ENCODE results near the gene FANCG. TPM values are rescaled to one million over a fixed set of nuclear protein-coding genes. Genes with fewer than 3 reads are reported as not detected.

The FANCG gene
- total RNA-seq, 1 experiment from 2014 or later: 73.8 TPM

GRCh38 chr9:35056571-35057270 lies 23.0 kb downstream of the FANCG start:
- DNase-seq (ENCODE audit: low read depth, low spot score): no peak
- peaks cover 50% of the 10 kb centered on the region for H3K36me3 ChIP-seq (ENCODE audit: control insufficient read depth, insufficient read depth, low read length)
- H3K27me3 ChIP-seq (ENCODE audit: control insufficient read depth, insufficient read depth, low read length): no peaks in the 10 kb centered on the region
- in situ Hi-C loops (cut with HindIII; ENCODE audit: low pct_unique_long_range_greater_than_20kb, low sequenced_read_pairs): no loop called here
- no peak for ATAC-seq
- POLR2A ChIA-PET: no interaction called here
- no peak for TF ChIP-seq REST (IDR thresholded peaks at IDR 0.05; ENCODE audit: insufficient read depth in 1 of 2, low read depth in 2 of 2, low read length in 1 of 2)
- no peak for TF ChIP-seq POLR2AphosphoS5 (IDR thresholded peaks at IDR 0.05; ENCODE audit: low read depth, low read length)
- no peak for TF ChIP-seq SIN3A (IDR thresholded peaks at IDR 0.05; ENCODE audit: borderline replicate concordance, insufficient read depth, low read depth, low read length)
- no peak for TF ChIP-seq CTCF (IDR thresholded peaks at IDR 0.05)
- TF ChIP-seq TCF7L2 (IDR thresholded peaks at IDR 0.05; ENCODE audit: low read depth, low read length): no peak
- no peaks in the 10 kb centered on the region for H3K4me1 ChIP-seq (ENCODE audit: control insufficient read depth, insufficient read depth, low read length)
- H3K4me3 ChIP-seq (ENCODE audit: low read depth in 2 of 2, low read length in 2 of 2): no peak overlapping the region
- no TSS peak for BruUV-seq (replicated peaks)
- no peaks in the 10 kb centered on the region for H3K9me3 ChIP-seq (ENCODE audit: control insufficient read depth, insufficient read depth, low read depth, low read length)
- H3K27ac ChIP-seq (ENCODE audit: low read length): no peak overlapping the region
- CTCF ChIA-PET: interaction anchor here (0.5 kb wide), 1 partner anchor 150 kb away, joined by 4 read pairs; no protein-coding TSS in a partner anchor
- intact Hi-C loops (cut with micrococcal nuclease; ENCODE audit: unreplicated experiment): loop anchor here (1.0 kb wide), 1 partner anchor 30 kb away; no protein-coding TSS in a partner anchor

GRCh38 chr9:35054871-35055644 lies 24.7 kb downstream of the FANCG start:
- TF ChIP-seq SIN3A (IDR thresholded peaks at IDR 0.05; ENCODE audit: borderline replicate concordance, insufficient read depth, low read depth, low read length) (no peak), POLR2AphosphoS5 (IDR thresholded peaks at IDR 0.05; ENCODE audit: low read depth, low read length) (peak; percentile 7; the same call in 1 of the 2 replicates)
- H3K27me3 ChIP-seq (ENCODE audit: control insufficient read depth, insufficient read depth, low read length): no peaks in the 10 kb centered on the region
- in situ Hi-C loops (cut with HindIII; ENCODE audit: low pct_unique_long_range_greater_than_20kb, low sequenced_read_pairs): no loop called here
- intact Hi-C loops (cut with micrococcal nuclease; ENCODE audit: unreplicated experiment): loop anchor here (5.0 kb wide), 1 partner anchor 158 kb away; a partner anchor contains a TSS
- ATAC-seq: no peak
- no peak overlapping the region for H3K27ac ChIP-seq (ENCODE audit: low read length)
- peaks cover 33% of the 10 kb centered on the region for H3K36me3 ChIP-seq (ENCODE audit: control insufficient read depth, insufficient read depth, low read length)
- no peak for DNase-seq (ENCODE audit: low read depth, low spot score)
- no peak overlapping the region for H3K4me3 ChIP-seq (ENCODE audit: low read depth in 2 of 2, low read length in 2 of 2)
- H3K9me3 ChIP-seq (ENCODE audit: control insufficient read depth, insufficient read depth, low read depth, low read length): no peaks in the 10 kb centered on the region
- ChIA-PET CTCF (no interaction called here), POLR2A (no interaction called here)
- no TSS peak for BruUV-seq (replicated peaks)
- H3K4me1 ChIP-seq (ENCODE audit: control insufficient read depth, insufficient read depth, low read length): no peaks in the 10 kb centered on the region

All from Panc1 (cell line).